Neuronal stem cell (in vitro differentiated cells): ENCODE measurements around the gene BORCS8.

Experiments used
- DNase-seq: peaks from one replicate; pipeline ENCODE4 v3.0.0-alpha.2; 2013; ENCODE audit warnings: low spot score
- H2AFZ ChIP-seq: one replicate; pipeline ENCODE4 v1.6.1; 2013; ENCODE audit warnings: mild to moderate bottlenecking, low read length, inconsistent platforms
- H2AK5ac ChIP-seq: 2 replicates; pipeline ENCODE4 v1.6.1; 2013; ENCODE audit warnings: low read depth, mild to moderate bottlenecking, inconsistent platforms, low read length, moderate library complexity, mixed read lengths
- H2BK120ac ChIP-seq: 2 replicates; pipeline ENCODE4 v1.6.1; 2013; ENCODE audit warnings: low read depth, mild to moderate bottlenecking, inconsistent platforms, low read length, moderate library complexity, mixed read lengths
- H2BK12ac ChIP-seq: one replicate; pipeline ENCODE4 v1.6.1; 2013; ENCODE audit warnings: low read length, inconsistent platforms
- H2BK15ac ChIP-seq: 2 replicates; pipeline ENCODE4 v1.6.1; 2013; ENCODE audit warnings: mild to moderate bottlenecking, low read length, inconsistent platforms, mixed read lengths
- H2BK5ac ChIP-seq: one replicate; pipeline ENCODE4 v1.6.1; 2013; ENCODE audit warnings: inconsistent platforms, mild to moderate bottlenecking, low read length, moderate library complexity
- H3K14ac ChIP-seq: one replicate; pipeline ENCODE4 v1.6.1; 2013; ENCODE audit warnings: low read length, inconsistent platforms
- H3K18ac ChIP-seq: 2 replicates; pipeline ENCODE4 v1.6.1; 2013; ENCODE audit warnings: low read length, inconsistent platforms
- H3K23ac ChIP-seq: 2 replicates; pipeline ENCODE4 v1.6.1; 2013; ENCODE audit warnings: low read depth, mild to moderate bottlenecking, mixed read lengths, low read length, inconsistent platforms; ENCODE audit not compliant: poor library complexity
- H3K27ac ChIP-seq: replicated peaks from 3 replicates; pipeline ENCODE4 v1.5.1; 2013; ENCODE audit warnings: low read length, inconsistent platforms
- H3K27me3 ChIP-seq, 3 experiments: 2 replicates each; pipeline ENCODE4 v1.6.1; 2013; ENCODE audit warnings: low read length in 3 of 3, mild to moderate bottlenecking in 2 of 3, inconsistent platforms in 1 of 3, low read depth in 1 of 3, mixed read lengths in 1 of 3, moderate library complexity in 1 of 3; ENCODE audit not compliant: control insufficient read depth in 3 of 3, insufficient read depth in 3 of 3
- H3K36me3 ChIP-seq, 2 donors: replicated peaks in 1 of 2; 2 replicates each; pipeline ENCODE4 v1.6.1; 2013; ENCODE audit warnings: low read length in 2 of 2; ENCODE audit not compliant: control insufficient read depth in 2 of 2, insufficient read depth in 2 of 2
- H3K4ac ChIP-seq: 2 replicates; pipeline ENCODE4 v1.6.1; 2013; ENCODE audit warnings: inconsistent platforms, mild to moderate bottlenecking, low read length, moderate library complexity
- H3K4me1 ChIP-seq, 2 donors: 1 replicate in 1 of 2; 2 replicates in 1 of 2; pipeline ENCODE4 v1.6.1; 2013; ENCODE audit warnings: low read length in 2 of 2, low read depth in 1 of 2; ENCODE audit not compliant: control insufficient read depth in 2 of 2, insufficient read depth in 1 of 2
- H3K4me2 ChIP-seq: one replicate; pipeline ENCODE4 v1.6.1; 2013; ENCODE audit warnings: mild to moderate bottlenecking, low read length, inconsistent platforms; ENCODE audit not compliant: insufficient read depth, poor library complexity, severe bottlenecking
- H3K4me3 ChIP-seq, 2 donors: 2 replicates each; pipeline ENCODE4 v1.5.1; 2013; ENCODE audit warnings: low read length in 2 of 2, mild to moderate bottlenecking in 2 of 2, inconsistent platforms in 1 of 2, moderate library complexity in 1 of 2
- H3K79me1 ChIP-seq: one replicate; pipeline ENCODE4 v1.6.1; 2013; ENCODE audit warnings: low read depth, mild to moderate bottlenecking, inconsistent platforms, low read length, moderate library complexity
- H3K9ac ChIP-seq: one replicate; pipeline ENCODE4 v1.6.1; 2013; ENCODE audit warnings: mild to moderate bottlenecking, low read depth, low read length, inconsistent platforms; ENCODE audit not compliant: poor library complexity
- H3K9me3 ChIP-seq, 2 donors: replicated peaks in 1 of 2; 2 replicates each; pipeline versions ENCODE3 to v1.6.1; 2013; ENCODE audit warnings: low read length in 2 of 2, mild to moderate bottlenecking in 2 of 2, inconsistent platforms in 1 of 2, low read depth in 1 of 2, mixed read lengths in 1 of 2, moderate library complexity in 1 of 2; ENCODE audit not compliant: control insufficient read depth in 2 of 2, insufficient read depth in 1 of 2
- H4K8ac ChIP-seq: one replicate; pipeline ENCODE4 v1.6.1; 2013; ENCODE audit warnings: low read depth, mild to moderate bottlenecking, inconsistent platforms, low read length, moderate library complexity
- H4K91ac ChIP-seq: one replicate; pipeline ENCODE4 v1.6.1; 2013; ENCODE audit warnings: low read length, low read depth, mild to moderate bottlenecking, inconsistent platforms; ENCODE audit not compliant: poor library complexity
- WGBS, 2 donors: extraction: QIAGEN DNeasy Blood & Tissue Kit; methylation state at CpG; one replicate each; pipeline ENCODE4 v1.1.7; 2013; ENCODE audit warnings: missing lambda C conversion rate in 2 of 2, mixed read lengths in 1 of 2; ENCODE audit not compliant: insufficient read length in 2 of 2, insufficient replicate concordance in 1 of 2; ENCODE audit errors: extremely low coverage in 2 of 2; 5-methylcytosine and 5-hydroxymethylcytosine counted together

Gene BORCS8

GRCh38 chr19:19155495-19156219 is 36.3 kb downstream of the BORCS8 start:
- no peak overlapping the region for H4K91ac ChIP-seq
- H3K23ac ChIP-seq = no peak overlapping the region
- H4K8ac ChIP-seq = no peak overlapping the region
- peaks cover 0 to 6% of the 10 kb centered on the region in 2 donors for H3K36me3 ChIP-seq
- no peaks in the 10 kb centered on the region for H3K79me1 ChIP-seq
- H3K4ac ChIP-seq = no peak overlapping the region
- H3K4me2 ChIP-seq = no peak overlapping the region
- DNase-seq = no peak
- no peak overlapping the region for H2BK120ac ChIP-seq
- no peak overlapping the region for H2AK5ac ChIP-seq
- no peaks in the 10 kb centered on the region for H3K27me3 ChIP-seq
- H3K4me3 ChIP-seq = no peak overlapping the region
- no peak overlapping the region for H2AFZ ChIP-seq
- no peaks in the 10 kb centered on the region for H3K4me1 ChIP-seq
- peaks cover 0 to 3% of the 10 kb centered on the region in 2 donors for H3K9me3 ChIP-seq
- H3K14ac ChIP-seq = no peak overlapping the region
- H2BK15ac ChIP-seq = no peak overlapping the region
- no peak overlapping the region for H3K18ac ChIP-seq
- no peak overlapping the region for H2BK12ac ChIP-seq
- no peak overlapping the region for H3K9ac ChIP-seq
- H2BK5ac ChIP-seq = no peak overlapping the region
- WGBS, 2 donors = no CpG with 5 or more reads among the region's 10 CpGs
- H3K27ac ChIP-seq = no peak overlapping the region

- Histone ChIP-seq H4K8ac (no peak overlapping the region), H2BK120ac (no peak overlapping the region), H3K9me3 (peaks cover 0 to 3% of the 10 kb centered on the region in 2 donors), H2BK12ac (no peak overlapping the region), H4K91ac (no peak overlapping the region), H3K9ac (no peak overlapping the region), H3K18ac (no peak overlapping the region), H2BK5ac (no peak overlapping the region), H3K79me1 (no peaks in the 10 kb centered on the region), H3K14ac (no peak overlapping the region), H3K4ac (no peak overlapping the region), H3K27me3 (no peaks in the 10 kb centered on the region), H3K4me1 (no peaks in the 10 kb centered on the region), H3K27ac (no peak overlapping the region), H2AK5ac (no peak overlapping the region), H3K36me3 (peaks cover 0 to 6% of the 10 kb centered on the region in 2 donors), H3K23ac (no peak overlapping the region), H3K4me3 (no peak overlapping the region), H3K4me2 (no peak overlapping the region), H2BK15ac (no peak overlapping the region), H2AFZ (no peak overlapping the region)
- no peak for DNase-seq
- no CpG with 5 or more reads among the region's 6 CpGs for WGBS, 2 donors
Observed at GRCh38 chr19:19154768-19155494, 37.0 kb downstream of the BORCS8 start.

GRCh38 chr19:19152668-19153384 is 39.1 kb downstream of the BORCS8 start:
- Histone ChIP-seq H3K4me2 (no peak overlapping the region), H2AFZ (no peak overlapping the region), H2AK5ac (no peak overlapping the region), H4K91ac (no peak overlapping the region), H3K4ac (no peak overlapping the region), H3K14ac (peak overlapping the region; percentile 56), H3K18ac (peak overlapping the region; percentile 28), H4K8ac (no peak overlapping the region), H3K27me3 (no peaks in the 10 kb centered on the region), H2BK5ac (no peak overlapping the region), H2BK15ac (no peak overlapping the region), H3K27ac (no peak overlapping the region), H2BK12ac (no peak overlapping the region), H3K79me1 (no peaks in the 10 kb centered on the region), H3K36me3 (peaks cover 0 to 10% of the 10 kb centered on the region in 2 donors), H3K23ac (no peak overlapping the region), H3K9ac (no peak overlapping the region), H2BK120ac (no peak overlapping the region), H3K4me3 (no peak overlapping the region), H3K9me3 (peaks cover 0 to 3% of the 10 kb centered on the region in 2 donors), H3K4me1 (no peaks in the 10 kb centered on the region)
- WGBS, 2 donors = no CpG with 5 or more reads among the region's 13 CpGs
- no peak for DNase-seq

- Histone ChIP-seq H3K27ac (no peak overlapping the region), H3K23ac (no peak overlapping the region), H2BK15ac (no peak overlapping the region), H3K79me1 (no peaks in the 10 kb centered on the region), H3K4me1 (no peaks in the 10 kb centered on the region), H3K27me3 (no peaks in the 10 kb centered on the region), H3K18ac (no peak overlapping the region), H2AK5ac (no peak overlapping the region), H4K8ac (no peak overlapping the region), H2BK120ac (no peak overlapping the region), H2AFZ (no peak overlapping the region), H3K36me3 (peaks cover 0 to 8% of the 10 kb centered on the region in 2 donors), H4K91ac (no peak overlapping the region), H3K4me2 (no peak overlapping the region), H3K9ac (no peak overlapping the region), H3K4ac (no peak overlapping the region), H3K9me3 (peaks cover 0 to 3% of the 10 kb centered on the region in 2 donors), H2BK5ac (no peak overlapping the region), H3K14ac (no peak overlapping the region), H2BK12ac (no peak overlapping the region), H3K4me3 (no peak overlapping the region)
- WGBS, 2 donors = no CpG with 5 or more reads among the region's 11 CpGs
- no peak for DNase-seq
Observed at GRCh38 chr19:19151418-19151817, 40.5 kb downstream of the BORCS8 start.
